ENCODE results near the gene SERTAD2. TPM values are rescaled to one million over a fixed set of nuclear protein-coding genes. Genes with fewer than 3 reads are reported as not detected.

The SERTAD2 gene
- total and polyA plus RNA-seq, 2 donors (not counting 3 experiments of a cell fraction or from before 2014, with no cell fraction given): 5.5 to 11.2 TPM

GRCh38 chr2:64624108-64624610 is 29.6 kb downstream of the SERTAD2 start:
- intact Hi-C loops (cut with micrococcal nuclease): no loop called here
- Histone ChIP-seq H2AFZ (ENCODE audit: low read depth, low read length) (no peak overlapping the region), H3K9ac (replicated peaks; ENCODE audit: extremely low read depth, insufficient read depth, low read length) (no peak overlapping the region), H3K79me2 (ENCODE audit: control insufficient read depth, insufficient read depth, low read length) (no peaks in the 10 kb centered on the region), H3K9me1 (replicated peaks; ENCODE audit: control insufficient read depth, extremely low read depth, insufficient read depth, low read length) (no peaks in the 10 kb centered on the region), H3K36me3 (ENCODE audit: control insufficient read depth in 2 of 2, extremely low read depth in 1 of 2, insufficient read depth in 2 of 2, low read length in 2 of 2) (no peaks in the 10 kb centered on the region), H3K4me3 (replicated peaks in 1 of 3; ENCODE audit: insufficient read depth in 1 of 3, low read depth in 1 of 3, low read length in 3 of 3) (no peak overlapping the region), H3K27me3 (ENCODE audit: control insufficient read depth in 2 of 2, insufficient read depth in 2 of 2, low read length in 2 of 2) (no peaks in the 10 kb centered on the region), H3K4me2 (ENCODE audit: insufficient read depth, low read length) (no peak overlapping the region), H3K9me3 (replicated peaks; ENCODE audit: control insufficient read depth, insufficient read depth, low read length) (no peaks in the 10 kb centered on the region), H3K27ac (ENCODE audit: insufficient read depth, low read depth, low read length) (no peak overlapping the region), H4K20me1 (replicated peaks; ENCODE audit: control insufficient read depth, extremely low read depth, insufficient read depth, low read length) (no peaks in the 10 kb centered on the region), H3K4me1 (ENCODE audit: control insufficient read depth, extremely low read depth, insufficient read depth, low read length) (no peaks in the 10 kb centered on the region)
- POLR2A ChIA-PET: no interaction called here
- FAIRE-seq: no peak
- DNase-seq (ENCODE audit: low read depth, low spot score): no peak
- no TSS peak for BruUV-seq (replicated peaks)
- TF ChIP-seq POLR2AphosphoS5 (IDR thresholded peaks at IDR 0.05; ENCODE audit: insufficient read depth, low read depth, low read length) (no peak), CTCF (IDR thresholded peaks at IDR 0.05; ENCODE audit: extremely low read depth in 1 of 2, insufficient read depth in 1 of 2, low read depth in 1 of 2, low read length in 2 of 2) (no peak), GATA2 (IDR thresholded peaks at IDR 0.05; ENCODE audit: insufficient read depth, insufficient read length, low read depth, low read length) (no peak), POLR2A (IDR thresholded peaks at IDR 0.05; ENCODE audit: low read depth, low read length) (no peak), FOS (IDR thresholded peaks at IDR 0.05; ENCODE audit: borderline replicate concordance, insufficient read depth, low read length) (no peak), MAX (IDR thresholded peaks at IDR 0.05; ENCODE audit: insufficient read depth, insufficient read length) (no peak)
- CTCF ChIA-PET: interaction anchor here (1.3 to 1.5 kb wide), 2 partner anchors 8 to 15 kb away, joined by 3 to 4 read pairs; no protein-coding TSS in a partner anchor
- dilution Hi-C loops (cut with MboI; ENCODE audit: extremely low pct_ligation_motif_present, low sequenced_read_pairs): no loop called here

All from endothelial cell of umbilical vein (primary cell).